Globus pallidus (tissue), 1 donor: ENCODE results near the gene PKMYT1.

Experiments used
- DNase-seq: peaks from one replicate; pipeline ENCODE4 v3.0.0-alpha.2; 2015; ENCODE audit warnings: low spot score

PKMYT1 gene

DNA sequence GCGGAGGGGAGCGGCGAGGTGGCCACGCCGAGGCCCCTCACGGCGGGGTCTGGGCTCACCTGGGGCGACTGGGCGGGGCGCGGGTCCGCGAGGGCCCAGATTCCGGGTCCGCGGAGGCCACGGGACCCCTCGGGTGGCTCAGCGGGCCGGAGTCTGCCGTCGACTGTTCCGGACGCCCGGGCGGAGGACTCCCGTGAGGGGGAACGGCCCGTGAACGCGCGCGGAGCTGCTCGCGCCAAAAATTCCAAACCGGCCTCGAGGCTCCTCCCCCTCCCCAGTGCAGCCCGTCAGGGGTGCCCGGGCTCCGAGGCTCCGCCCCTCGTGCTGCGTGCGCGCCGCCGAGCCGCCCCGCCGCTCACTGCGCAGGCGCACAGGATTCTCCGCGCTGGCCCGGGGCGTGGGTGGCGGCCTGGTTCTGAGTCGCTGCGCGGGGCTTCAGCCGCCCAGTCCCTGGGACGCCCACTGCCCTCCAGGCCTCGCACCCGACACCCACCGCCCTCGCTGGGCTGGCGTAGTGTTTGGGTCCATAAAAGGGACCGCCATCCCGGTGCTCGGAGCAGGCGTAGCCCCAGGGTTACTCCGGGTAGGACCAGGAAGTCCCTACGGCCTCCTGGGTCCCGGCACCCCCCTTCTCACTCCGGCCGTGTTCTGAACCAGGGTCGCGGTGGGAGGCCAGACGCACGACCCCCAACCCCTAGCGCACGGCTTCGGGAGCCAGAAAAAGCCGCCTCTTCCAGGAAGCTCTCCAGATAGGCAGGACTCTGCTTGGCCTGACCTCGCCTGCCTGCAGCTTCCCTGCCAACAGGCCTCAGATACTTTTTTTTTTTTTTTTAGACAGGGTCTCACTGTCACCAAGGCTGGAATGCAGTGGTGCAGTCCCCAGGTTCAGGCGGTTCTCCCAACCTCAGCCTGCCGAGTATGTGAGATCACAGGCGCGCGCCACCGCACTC lies at the start of gene PKMYT1:
PKMYT1 (minus strand) TSS at position 220 of the 950 bp plus-strand sequence. CDS start 789 bp downstream, outside the sequence.
- DNase-seq: peak; percentile 83

- DNase-seq: no peak
These were observed 49.4 kb upstream of the PKMYT1 start for GRCh38 chr16:3029491-3030221.

- no peak for DNase-seq
These were observed 48.6 kb upstream of the PKMYT1 start for GRCh38 chr16:3028716-3029319.

DNA sequence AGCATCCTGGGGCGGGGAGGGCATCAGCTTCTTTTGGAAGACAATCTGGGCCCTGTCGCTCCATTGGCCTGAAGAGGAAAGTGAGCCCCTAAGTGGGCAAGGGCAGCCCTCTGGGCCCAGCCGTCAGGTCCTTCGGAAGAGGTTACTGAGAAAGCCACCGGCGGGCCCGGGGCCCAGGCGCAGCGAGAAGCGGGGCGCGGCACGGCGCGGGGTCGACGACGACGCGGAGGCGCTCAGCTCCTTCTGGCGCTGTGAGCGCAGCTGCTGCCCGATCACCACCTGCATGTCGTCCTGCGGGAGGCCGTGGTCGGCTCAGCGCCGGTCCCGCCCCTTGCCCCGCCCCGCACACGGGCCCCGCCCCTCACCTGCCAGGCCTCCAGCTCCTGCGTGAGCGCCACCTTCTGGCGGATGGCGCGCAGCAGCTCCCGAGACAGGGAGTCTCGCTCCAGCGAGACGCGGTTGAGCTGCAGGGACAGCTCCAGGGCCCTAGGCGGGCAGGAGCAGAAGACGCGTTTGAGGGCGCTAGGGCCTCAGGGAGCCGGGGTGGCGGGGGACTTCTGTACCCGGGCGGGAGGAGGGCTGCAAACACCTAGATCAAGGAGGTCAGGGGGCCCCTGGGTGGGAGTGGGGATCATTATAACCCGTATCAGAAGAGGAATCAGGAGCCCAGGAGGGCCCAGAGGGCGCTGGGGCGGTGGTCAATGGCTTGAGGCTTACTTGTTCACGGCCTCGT lies 47.9 kb upstream of the PKMYT1 start:
- peak; percentile 40 for DNase-seq

DNA sequence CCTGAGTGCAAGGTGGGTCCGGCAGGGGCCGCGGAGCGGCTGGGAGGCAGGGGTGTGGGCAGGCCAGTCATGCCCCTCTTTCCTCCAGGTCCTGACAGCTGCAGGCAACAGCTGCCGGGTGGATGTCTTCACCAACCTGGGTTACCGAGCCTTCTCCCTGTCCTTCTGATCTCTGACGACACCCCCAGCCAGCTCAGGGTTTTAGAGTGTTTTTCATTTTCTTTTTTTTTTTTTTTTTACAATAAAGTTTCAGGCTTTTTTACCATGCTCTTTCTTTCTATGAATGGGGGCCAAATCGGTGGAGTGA lies 47.2 kb upstream of the PKMYT1 start:
- DNase-seq: no peak

- DNase-seq: no peak
These were observed 46.6 kb upstream of the PKMYT1 start for GRCh38 chr16:3026609-3027488.

DNA sequence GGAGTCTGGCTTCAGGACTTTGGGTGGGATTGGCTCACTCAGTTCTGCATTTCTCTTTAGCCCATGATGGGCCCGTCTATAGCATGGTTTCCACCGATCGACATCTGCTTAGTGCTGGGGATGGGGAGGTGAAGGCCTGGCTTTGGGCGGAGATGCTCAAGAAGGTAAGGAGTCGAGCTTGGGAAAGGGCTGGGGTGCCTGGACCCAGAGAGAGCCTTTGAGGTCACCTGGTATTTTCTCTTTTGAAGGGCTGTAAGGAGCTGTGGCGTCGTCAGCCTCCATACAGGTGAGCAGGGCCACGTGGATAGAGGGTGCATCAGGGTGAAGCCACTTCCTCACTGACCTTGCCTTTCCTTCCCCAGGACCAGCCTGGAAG lies 45.7 kb upstream of the PKMYT1 start:
- no peak for DNase-seq

DNA sequence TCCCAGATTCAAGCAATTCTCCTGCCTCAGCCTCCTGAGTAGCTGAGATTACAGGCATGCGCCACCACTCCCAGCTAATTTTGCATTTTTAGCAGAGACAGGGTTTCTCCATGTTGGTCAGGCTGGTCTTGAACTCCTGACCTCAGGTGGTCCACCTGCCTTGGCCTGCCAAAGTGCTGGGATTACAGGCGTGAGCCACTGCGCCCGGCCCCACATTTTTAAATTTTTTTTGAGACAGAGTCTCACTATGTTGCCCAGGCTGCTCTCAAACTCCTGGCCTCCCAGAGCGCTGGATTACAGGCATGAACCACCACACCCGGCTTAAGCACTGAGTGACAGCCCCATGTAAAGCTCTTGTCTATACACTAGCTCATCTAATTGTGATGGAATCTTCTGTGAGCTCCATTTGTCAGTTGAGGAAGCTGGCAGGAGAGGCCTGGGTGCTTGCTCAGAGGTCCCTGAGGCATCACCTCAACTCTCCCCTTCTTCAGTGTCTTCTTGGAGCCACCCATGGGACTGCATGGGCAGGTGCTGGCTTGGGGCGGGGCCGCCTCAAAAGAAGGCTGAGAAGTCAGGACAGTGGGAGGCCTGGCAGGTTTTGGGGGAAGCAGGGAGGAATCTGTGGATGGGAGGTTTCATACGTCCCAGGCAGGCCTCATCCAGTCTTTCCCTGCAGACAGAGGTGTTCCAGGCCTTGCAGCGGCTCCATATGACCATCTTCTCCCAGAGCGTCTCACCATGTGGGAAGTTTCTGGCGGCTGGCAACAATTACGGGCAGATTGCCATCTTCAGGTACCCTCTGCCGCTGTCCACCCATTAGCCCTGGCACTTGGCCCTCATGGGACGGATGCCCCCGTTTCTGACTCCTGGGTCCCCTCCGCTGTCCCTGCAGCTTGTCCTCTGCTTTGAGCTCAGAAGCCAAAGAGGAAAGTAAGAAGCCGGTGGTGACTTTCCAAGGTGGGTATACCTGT lies 45.1 kb upstream of the PKMYT1 start:
- DNase-seq: no peak

GRCh38 chr16:3023669-3024478 lies 43.6 kb upstream of the PKMYT1 start, which contains the start of the genes HCFC1R1 and THOC6:
Gene HCFC1R1, minus strand, starts transcription at chr16:3023942. Its CDS starts 1 bp downstream, at chr16:3023941.
Gene THOC6, plus strand, starts transcription at chr16:3024035. Its CDS starts 292 bp downstream, at chr16:3024327.
- DNase-seq: peak; percentile 96

- DNase-seq: no peak
These were observed 43.1 kb upstream of the PKMYT1 start for GRCh38 chr16:3023415-3023668.

DNA sequence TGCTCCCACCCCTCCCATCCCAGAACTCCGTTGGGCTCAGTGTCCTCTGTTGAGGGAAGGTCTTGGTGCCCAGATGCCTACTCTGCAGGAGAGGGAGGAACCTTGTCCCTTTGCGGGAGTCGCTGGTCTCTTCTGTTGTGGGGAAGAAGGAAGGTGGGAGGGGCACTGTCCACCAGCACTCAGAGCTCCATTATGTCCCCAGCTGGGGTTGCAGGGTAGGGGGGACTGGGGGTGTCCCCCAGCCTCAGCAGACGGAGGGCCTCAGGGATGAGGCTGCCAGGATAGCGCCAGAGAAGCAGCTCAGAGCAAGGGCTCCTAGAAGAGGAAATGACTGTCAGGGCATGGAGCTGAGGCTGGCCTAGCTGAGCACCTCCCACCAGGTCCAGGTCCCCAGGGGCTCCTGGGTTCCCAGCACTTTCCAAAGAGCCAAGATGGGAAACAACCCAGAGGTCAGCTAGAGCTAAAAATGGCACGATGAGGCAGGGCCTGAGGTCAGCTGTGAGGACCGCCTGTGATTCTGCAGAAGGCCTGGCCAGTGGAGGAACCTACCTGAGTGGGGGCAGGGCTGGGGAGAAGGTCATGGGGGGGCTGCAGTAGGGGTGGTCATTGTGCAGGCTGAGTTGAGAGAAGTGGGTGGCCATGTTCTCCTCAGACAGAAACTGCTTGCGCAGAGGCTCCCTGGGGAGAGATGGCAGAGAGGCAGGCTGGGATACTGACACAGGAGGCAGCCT lies 42.6 kb upstream of the PKMYT1 start:
- no peak for DNase-seq

DNA sequence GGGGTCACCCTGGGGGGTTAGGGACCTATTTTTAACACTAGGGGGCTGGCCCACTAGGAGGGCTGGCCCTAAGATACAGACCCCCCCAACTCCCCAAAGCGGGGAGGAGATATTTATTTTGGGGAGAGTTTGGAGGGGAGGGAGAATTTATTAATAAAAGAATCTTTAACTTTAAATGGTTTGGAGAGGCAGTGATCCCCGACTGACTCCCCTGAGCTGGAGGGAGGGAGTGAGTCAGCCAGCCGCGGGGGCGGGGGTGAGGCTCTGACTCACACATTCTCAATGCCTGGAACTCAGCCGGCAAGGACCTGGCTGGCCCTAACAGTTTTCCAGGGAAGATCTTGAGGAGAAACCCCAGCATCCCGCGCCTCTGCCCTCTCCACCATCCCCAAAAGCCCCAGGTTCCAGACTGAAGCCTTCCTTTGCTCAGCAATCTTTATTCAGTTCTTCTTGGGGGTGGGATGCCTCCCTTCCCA lies 42.0 kb upstream of the PKMYT1 start:
- peak; percentile 33 for DNase-seq

DNA sequence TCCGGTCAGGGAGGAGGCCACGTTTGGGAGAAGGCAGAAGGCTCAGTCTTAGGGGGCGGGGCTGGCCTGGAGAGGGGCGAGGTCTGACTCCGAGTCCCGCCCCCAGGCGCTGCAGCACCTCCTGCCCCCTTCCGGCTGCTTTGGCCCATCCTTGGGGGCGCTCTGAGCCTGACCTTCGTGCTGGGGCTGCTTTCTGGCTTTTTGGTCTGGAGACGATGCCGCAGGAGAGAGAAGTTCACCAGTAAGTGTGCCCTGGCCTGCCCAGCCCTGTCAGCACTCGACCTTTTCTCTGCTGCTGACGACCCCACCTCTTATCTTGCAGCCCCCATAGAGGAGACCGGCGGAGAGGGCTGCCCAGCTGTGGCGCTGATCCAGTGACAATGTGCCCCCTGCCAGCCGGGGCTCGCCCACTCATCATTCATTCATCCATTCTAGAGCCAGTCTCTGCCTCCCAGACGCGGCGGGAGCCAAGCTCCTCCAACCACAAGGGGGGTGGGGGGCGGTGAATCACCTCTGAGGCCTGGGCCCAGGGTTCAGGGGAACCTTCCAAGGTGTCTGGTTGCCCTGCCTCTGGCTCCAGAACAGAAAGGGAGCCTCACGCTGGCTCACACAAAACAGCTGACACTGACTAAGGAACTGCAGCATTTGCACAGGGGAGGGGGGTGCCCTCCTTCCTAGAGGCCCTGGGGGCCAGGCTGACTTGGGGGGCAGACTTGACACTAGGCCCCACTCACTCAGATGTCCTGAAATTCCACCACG lies 41.4 kb upstream of the PKMYT1 start:
- DNase-seq: peak; percentile 26

DNA sequence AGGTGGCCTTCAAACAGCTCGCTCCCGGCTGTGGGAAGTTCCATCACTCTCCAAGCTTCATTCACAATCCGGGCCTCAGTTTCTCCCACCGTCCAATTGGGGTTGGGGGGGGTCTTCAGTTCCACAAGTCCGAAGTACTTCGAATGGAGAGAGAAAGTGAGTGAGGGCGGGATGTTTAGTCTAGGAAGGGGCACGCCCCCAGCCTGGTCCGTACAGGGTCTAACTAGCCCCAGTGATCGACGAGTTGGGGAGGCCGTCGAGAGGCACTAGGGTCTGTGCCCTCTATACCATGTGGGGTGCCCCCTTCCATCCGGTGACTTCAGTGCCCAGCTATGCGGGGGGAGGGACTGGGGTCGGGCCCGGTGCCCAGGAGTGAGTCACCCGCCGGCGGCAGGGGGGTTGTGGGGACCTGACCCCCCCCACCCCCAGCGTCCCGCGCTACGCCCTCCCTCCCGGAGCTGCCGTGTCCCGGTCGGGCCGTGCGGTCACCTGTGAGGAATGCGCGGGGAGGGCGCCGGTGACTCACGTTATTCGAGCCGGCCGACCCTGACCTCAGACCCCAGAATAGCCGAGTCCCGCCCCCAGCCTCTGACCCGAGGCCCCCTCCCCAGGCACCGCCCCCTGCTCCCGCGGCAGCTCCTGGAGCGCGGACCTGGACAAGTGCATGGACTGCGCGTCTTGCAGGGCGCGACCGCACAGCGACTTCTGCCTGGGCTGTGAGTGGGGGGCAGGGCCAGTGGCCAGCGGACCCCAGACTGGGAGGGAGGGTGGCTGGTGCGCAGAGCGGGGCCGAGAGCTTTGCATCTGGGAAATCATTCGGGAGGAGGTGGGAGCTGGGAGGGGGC lies 40.6 kb upstream of the PKMYT1 start:
- DNase-seq: peak; percentile 27

- DNase-seq: peak; percentile 52
These were observed 40.0 kb upstream of the PKMYT1 start, which contains the start of gene TNFRSF12A for GRCh38 chr16:3020247-3020603. Gene TNFRSF12A, plus strand, starts transcription at chr16:3020368. Its CDS starts 30 bp downstream, at chr16:3020398.

GRCh38 chr16:3019594-3020246 lies 39.5 kb upstream of the PKMYT1 start:
- no peak for DNase-seq
